Ishikawa (cell line): ENCODE data around the gene OR10H5.

Experiments used
- CEBPB ChIP-seq: IDR thresholded peaks from 2 replicates; pipeline ENCODE4 v1.6.1; 2012
- EP300 ChIP-seq: IDR thresholded peaks from 2 replicates; pipeline ENCODE4 v1.6.1; 2012; ENCODE audit warnings: borderline replicate concordance
- MAX ChIP-seq: IDR thresholded peaks from 2 replicates; pipeline ENCODE4 v1.6.1; 2012
- NFIC ChIP-seq: IDR thresholded peaks from 2 replicates; pipeline ENCODE4 v1.6.1; 2012
- RAD21 ChIP-seq: IDR thresholded peaks from 2 replicates; pipeline ENCODE4 v1.6.1; 2012; ENCODE audit warnings: low read depth
- REST ChIP-seq: IDR thresholded peaks from 2 replicates; pipeline ENCODE4 v1.6.1; 2012; ENCODE audit warnings: low read depth, mild to moderate bottlenecking
- TAF1 ChIP-seq: IDR thresholded peaks from 2 replicates; pipeline ENCODE4 v1.6.1; 2012; ENCODE audit warnings: low read depth, mild to moderate bottlenecking
- TEAD4 ChIP-seq: IDR thresholded peaks from 2 replicates; pipeline ENCODE4 v1.6.1; 2012
- USF1 ChIP-seq: IDR thresholded peaks from 2 replicates; pipeline ENCODE4 v1.6.1; 2012
- ZBTB7A ChIP-seq: IDR thresholded peaks from 2 replicates; pipeline ENCODE4 v1.6.1; 2012; ENCODE audit warnings: low read depth

GRCh38 chr19:15788594-15789270 is 1.3 kb downstream of the OR10H5 start:
- TF ChIP-seq RAD21 (no peak), CEBPB (no peak), USF1 (no peak), TEAD4 (no peak), MAX (no peak), ZBTB7A (no peak), EP300 (no peak), REST (no peak), TAF1 (no peak), NFIC (no peak)
